ENCODE measurements around the gene GHDC. TPM values are rescaled to one million over a fixed set of nuclear protein-coding genes. Genes with fewer than 3 reads are reported as not detected.

GHDC gene
- polyA plus RNA-seq, 3 donors: 16.5 to 20.3 (median 19.4) TPM

Other genes with a start within 250 kb of the GHDC start
- 10 to 100 TPM; 19.4 to 45.6 (median 38.2) TPM for gene CNP, start 227.7 kb downstream of the GHDC start, polyA plus RNA-seq
- 10 to 100 TPM; 43.8 to 86.1 (median 65.2) TPM for gene DNAJC7, start 177.1 kb downstream of the GHDC start, polyA plus RNA-seq
- gene NKIRAS2, start 174.4 kb downstream of the GHDC start, polyA plus RNA-seq: 10 to 100 TPM; 13.5 to 35.1 (median 30.9) TPM
- 1 to 10 TPM in 1 of 3 donors, under 1 TPM in 2; 0.12 to 1.5 (median 0.22) TPM for gene C17orf113, start 143.9 kb downstream of the GHDC start, polyA plus RNA-seq
- 1 to 10 TPM in 1 of 3 donors, under 1 TPM in 2; 0.10 to 2.0 (median 0.67) TPM for gene ZNF385C, start 96.0 kb downstream of the GHDC start, polyA plus RNA-seq
- gene DHX58, start 81.8 kb downstream of the GHDC start, polyA plus RNA-seq: 10 to 100 TPM in 1 of 3 donors, 1 to 10 TPM in 2; 6.2 to 17.4 (median 7.0) TPM
- gene KAT2A, start 73.1 kb downstream of the GHDC start, polyA plus RNA-seq: 10 to 100 TPM; 37.5 to 57.1 (median 40.9) TPM
- under 1 TPM; 0.09 to 0.70 (median 0.34) TPM for gene HSPB9, start 71.7 kb downstream of the GHDC start, polyA plus RNA-seq
- gene RAB5C, start 39.5 kb downstream of the GHDC start, polyA plus RNA-seq: 100 to 1,000 TPM in 2 of 3 donors, 10 to 100 TPM in 1; 62.4 to 190 (median 182) TPM
- under 1 TPM; 0.06 to 0.56 (median 0.19) TPM for gene KCNH4, start 13.4 kb downstream of the GHDC start, polyA plus RNA-seq
- not detected for gene HCRT, start 9.0 kb downstream of the GHDC start, polyA plus RNA-seq
- gene STAT5B, start 81.9 kb upstream of the GHDC start, polyA plus RNA-seq: 10 to 100 TPM; 17.4 to 60.8 (median 47.1) TPM
- gene STAT5A, start 94.0 kb upstream of the GHDC start, polyA plus RNA-seq: 100 to 1,000 TPM in 1 of 3 donors, 10 to 100 TPM in 2; 22.7 to 151 (median 57.1) TPM
- 100 to 1,000 TPM in 1 of 3 donors, 10 to 100 TPM in 2; 60.7 to 204 (median 92.9) TPM for gene STAT3, start 193.9 kb upstream of the GHDC start, polyA plus RNA-seq
- 100 to 1,000 TPM in 2 of 3 donors, 10 to 100 TPM in 1; 30.4 to 517 (median 414) TPM for gene CAVIN1, start 228.8 kb upstream of the GHDC start, polyA plus RNA-seq

All from adipose tissue (tissue), 3 donors.